OCI-LY1 (cell line): ENCODE data around the gene ATXN7.

Experiments used
- EZH2 ChIP-seq: fragments of 200-600 bp; sonication (generic), shearing (Covaris generic); IDR thresholded peaks from 2 replicates; pipeline ENCODE4 v1.8.0; 2017; ENCODE audit warnings: borderline replicate concordance, mixed run types, mild to moderate bottlenecking, antibody characterized with exemption, low read length, moderate library complexity, mixed read lengths
- TF ChIP-seq, protein P1 (sequence below): fragments of 200-600 bp; sonication (generic), shearing (Covaris generic); IDR thresholded peaks from 2 replicates; pipeline ENCODE4 v1.5.1; 2017; ENCODE audit warnings: mild to moderate bottlenecking, antibody characterized with exemption, low read length, moderate library complexity, mixed read lengths

DNA sequence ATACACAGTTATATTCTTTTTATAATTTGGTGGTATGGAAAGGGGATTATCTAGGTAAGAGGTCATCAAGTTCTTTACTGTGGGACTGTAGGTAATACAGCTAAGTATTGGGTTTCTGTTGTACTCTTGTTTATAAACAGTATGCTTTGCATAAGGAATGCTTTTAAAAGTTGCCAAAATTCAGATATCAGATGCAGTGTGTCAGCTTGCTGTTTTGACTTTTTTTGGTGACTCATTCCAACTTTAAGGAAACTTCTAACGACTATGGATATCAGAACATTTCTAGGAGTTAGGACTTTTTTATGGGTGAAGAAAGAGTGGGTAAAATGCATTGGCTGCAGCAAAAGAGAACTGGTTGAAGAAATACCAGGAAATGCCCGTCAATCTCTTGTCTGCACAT, 45.8 kb downstream of the ATXN7 start:
- TF ChIP-seq, protein P1, sequence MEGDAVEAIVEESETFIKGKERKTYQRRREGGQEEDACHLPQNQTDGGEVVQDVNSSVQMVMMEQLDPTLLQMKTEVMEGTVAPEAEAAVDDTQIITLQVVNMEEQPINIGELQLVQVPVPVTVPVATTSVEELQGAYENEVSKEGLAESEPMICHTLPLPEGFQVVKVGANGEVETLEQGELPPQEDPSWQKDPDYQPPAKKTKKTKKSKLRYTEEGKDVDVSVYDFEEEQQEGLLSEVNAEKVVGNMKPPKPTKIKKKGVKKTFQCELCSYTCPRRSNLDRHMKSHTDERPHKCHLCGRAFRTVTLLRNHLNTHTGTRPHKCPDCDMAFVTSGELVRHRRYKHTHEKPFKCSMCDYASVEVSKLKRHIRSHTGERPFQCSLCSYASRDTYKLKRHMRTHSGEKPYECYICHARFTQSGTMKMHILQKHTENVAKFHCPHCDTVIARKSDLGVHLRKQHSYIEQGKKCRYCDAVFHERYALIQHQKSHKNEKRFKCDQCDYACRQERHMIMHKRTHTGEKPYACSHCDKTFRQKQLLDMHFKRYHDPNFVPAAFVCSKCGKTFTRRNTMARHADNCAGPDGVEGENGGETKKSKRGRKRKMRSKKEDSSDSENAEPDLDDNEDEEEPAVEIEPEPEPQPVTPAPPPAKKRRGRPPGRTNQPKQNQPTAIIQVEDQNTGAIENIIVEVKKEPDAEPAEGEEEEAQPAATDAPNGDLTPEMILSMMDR, result no peak
- no peak for TF ChIP-seq EZH2
